H9 (cell line): ENCODE data around the gene RAD23A. TPM values are rescaled to one million over a fixed set of nuclear protein-coding genes. Genes with fewer than 3 reads are reported as not detected.

ENCODE experiments used
- DNase-seq: peaks from one replicate; pipeline ENCODE4 v3.0.0-alpha.2; 2017
- H2AFZ ChIP-seq: one replicate; pipeline ENCODE4 v1.6.1; 2013; ENCODE audit warnings: mild to moderate bottlenecking, low read length, control low read depth, moderate library complexity
- H2AK5ac ChIP-seq: 2 replicates; pipeline ENCODE4 v1.6.1; 2013; ENCODE audit warnings: low read length, control low read depth, mixed read lengths; ENCODE audit not compliant: insufficient read length
- H2BK120ac ChIP-seq: one replicate; pipeline ENCODE4 v1.6.1; 2013; ENCODE audit warnings: low read depth, mild to moderate bottlenecking, low read length, control low read depth, inconsistent platforms; ENCODE audit not compliant: poor library complexity, severe bottlenecking
- H2BK12ac ChIP-seq: 2 replicates; pipeline ENCODE4 v1.6.1; 2013; ENCODE audit warnings: low read length, control low read depth, mixed read lengths, low read depth; ENCODE audit not compliant: insufficient read length
- H2BK15ac ChIP-seq: 2 replicates; pipeline ENCODE4 v1.6.1; 2013; ENCODE audit warnings: low read depth, low read length, control low read depth
- H2BK20ac ChIP-seq: one replicate; pipeline ENCODE4 v1.6.1; 2013; ENCODE audit warnings: low read depth, mild to moderate bottlenecking, low read length, control low read depth, inconsistent platforms; ENCODE audit not compliant: poor library complexity, severe bottlenecking
- H2BK5ac ChIP-seq: 2 replicates; pipeline ENCODE4 v1.6.1; 2013; ENCODE audit warnings: low read length, control low read depth, mixed read lengths; ENCODE audit not compliant: insufficient read length
- H3K14ac ChIP-seq: 2 replicates; pipeline ENCODE4 v1.6.1; 2013; ENCODE audit warnings: low read length, control low read depth; ENCODE audit not compliant: insufficient read depth
- H3K18ac ChIP-seq: 2 replicates; pipeline ENCODE4 v1.6.1; 2013; ENCODE audit warnings: low read depth, mild to moderate bottlenecking, mixed read lengths, low read length, control low read depth; ENCODE audit not compliant: insufficient read length
- H3K23ac ChIP-seq: 2 replicates; pipeline ENCODE4 v1.6.1; 2013; ENCODE audit warnings: low read length, control low read depth, mixed read lengths, low read depth; ENCODE audit not compliant: insufficient read length
- H3K23me2 ChIP-seq: 2 replicates; pipeline ENCODE4 v1.6.1; 2013; ENCODE audit warnings: low read depth, mild to moderate bottlenecking, mixed read lengths, low read length, control low read depth; ENCODE audit not compliant: insufficient read length, poor library complexity, severe bottlenecking
- H3K27ac ChIP-seq: 2 replicates; pipeline ENCODE4 v1.5.1; 2013; ENCODE audit warnings: low read length, control low read depth, mixed read lengths, low read depth; ENCODE audit not compliant: insufficient read length
- H3K27me3 ChIP-seq: 2 replicates; pipeline ENCODE4 v1.6.1; 2013; ENCODE audit warnings: low read length, control low read depth, inconsistent platforms; ENCODE audit not compliant: insufficient read depth
- H3K4ac ChIP-seq: 2 replicates; pipeline ENCODE4 v1.6.1; 2013; ENCODE audit warnings: low read depth, mild to moderate bottlenecking, control low read depth, inconsistent platforms, low read length, moderate library complexity
- H3K4me1 ChIP-seq: 2 replicates; pipeline ENCODE4 v1.6.1; 2013; ENCODE audit warnings: low read length, control low read depth, inconsistent platforms; ENCODE audit not compliant: insufficient read depth
- H3K4me2 ChIP-seq: 2 replicates; pipeline ENCODE4 v1.6.1; 2013; ENCODE audit warnings: low read length, control low read depth, mixed read lengths; ENCODE audit not compliant: insufficient read length, insufficient read depth
- H3K56ac ChIP-seq: 2 replicates; pipeline ENCODE4 v1.6.1; 2013; ENCODE audit warnings: low read depth, mild to moderate bottlenecking, mixed read lengths, low read length, control low read depth; ENCODE audit not compliant: insufficient read length
- H3K79me1 ChIP-seq: 2 replicates; pipeline ENCODE4 v1.6.1; 2013; ENCODE audit warnings: low read depth, mild to moderate bottlenecking, moderate library complexity, low read length, control low read depth, inconsistent platforms; ENCODE audit not compliant: insufficient read depth, poor library complexity, severe bottlenecking
- H3K79me2 ChIP-seq: 2 replicates; pipeline ENCODE4 v1.6.1; 2013; ENCODE audit warnings: low read length, control low read depth, inconsistent platforms; ENCODE audit not compliant: insufficient read depth
- H3K9ac ChIP-seq: 2 replicates; pipeline ENCODE4 v1.6.1; 2013; ENCODE audit warnings: low read length, control low read depth, mixed read lengths; ENCODE audit not compliant: insufficient read length; ENCODE audit errors: extremely low read depth
- H3K9me3 ChIP-seq: one replicate; pipeline ENCODE4 v1.6.1; 2013; ENCODE audit warnings: low read depth, low read length, inconsistent platforms; ENCODE audit not compliant: control insufficient read depth
- H3T11ph ChIP-seq: one replicate; pipeline ENCODE4 v1.6.1; 2013; ENCODE audit warnings: mild to moderate bottlenecking, low read length, control low read depth, inconsistent platforms
- H4K20me1 ChIP-seq: one replicate; pipeline ENCODE4 v1.6.1; 2013; ENCODE audit not compliant: control insufficient read depth, insufficient read length, insufficient read depth
- H4K5ac ChIP-seq: 2 replicates; pipeline ENCODE4 v1.6.1; 2013; ENCODE audit warnings: low read depth, mild to moderate bottlenecking, mixed read lengths, low read length, control low read depth; ENCODE audit not compliant: insufficient read length
- H4K8ac ChIP-seq: replicated peaks from 2 replicates; pipeline ENCODE4 v1.6.1; 2013; ENCODE audit warnings: low read length, control low read depth, mixed read lengths, low read depth; ENCODE audit not compliant: insufficient read length
- H4K91ac ChIP-seq: 2 replicates; pipeline ENCODE4 v1.6.1; 2013; ENCODE audit warnings: low read depth, mild to moderate bottlenecking, moderate library complexity, mixed read lengths, low read length, control low read depth; ENCODE audit not compliant: insufficient read length
- H3K27ac Mint-ChIP-seq, 3 experiments: 2 replicates in 2 of 3; 3 replicates in 1 of 3; pipeline ENCODE4 v1.8.0; 2020 to 2021; ENCODE audit warnings: mixed read lengths in 3 of 3, mild to moderate bottlenecking in 1 of 3, moderate library complexity in 1 of 3
- H3K27me3 Mint-ChIP-seq: 2 replicates; pipeline ENCODE4 v1.8.0; 2021; ENCODE audit warnings: low read depth, mild to moderate bottlenecking, moderate library complexity, mixed read lengths
- H3K36me3 Mint-ChIP-seq, 3 experiments: 2 replicates in 2 of 3; 3 replicates in 1 of 3; pipeline ENCODE4 v1.8.0; 2020 to 2021; ENCODE audit warnings: low read depth in 3 of 3, mixed read lengths in 3 of 3; ENCODE audit not compliant: insufficient read depth in 1 of 3
- H3K4me1 Mint-ChIP-seq, 2 experiments: 2 replicates each; pipeline ENCODE4 v1.8.0; 2020; ENCODE audit warnings: mixed read lengths in 2 of 2
- H3K4me3 Mint-ChIP-seq, 2 experiments: 2 replicates in 1 of 2; 3 replicates in 1 of 2; pipeline ENCODE4 v1.8.0; 2020 to 2021; ENCODE audit warnings: mild to moderate bottlenecking in 2 of 2, mixed read lengths in 2 of 2, moderate library complexity in 1 of 2
- H3K9me3 Mint-ChIP-seq, 2 experiments: 2 replicates in 1 of 2; 3 replicates in 1 of 2; pipeline ENCODE4 v1.8.0; 2020; ENCODE audit warnings: mild to moderate bottlenecking in 2 of 2, mixed read lengths in 2 of 2, moderate library complexity in 1 of 2
- WGBS: extraction: QIAGEN DNeasy Blood & Tissue Kit; methylation state at CpG from one replicate; pipeline ENCODE4 v1.1.7; 2013; ENCODE audit warnings: missing lambda C conversion rate, low lambda C conversion rate, mixed read lengths; ENCODE audit not compliant: insufficient read length; ENCODE audit errors: extremely low coverage; 5-methylcytosine and 5-hydroxymethylcytosine counted together
- total RNA-seq: library from RNA; stranded (reverse); gene quantifications from 2 replicates; pipeline ENCODE4 v1.2.1, GENCODE V29; 2021
- TF ChIP-seq, protein P1 (sequence below): fragments of 200-600 bp; sonication (generic); conservative IDR thresholded peaks from 3 replicates; pipeline ENCODE4 v1.8.0; 2021; ENCODE audit warnings: antibody characterized with exemption, mild to moderate bottlenecking

The RAD23A gene
- total RNA-seq, 1 experiment from 2014 or later: 62.2 TPM

- H4K8ac ChIP-seq: no peak overlapping the region
- no peaks in the 10 kb centered on the region for H3K9me3 ChIP-seq
- no peak overlapping the region for H3K27ac ChIP-seq
- H3K9me3 Mint-ChIP-seq: peaks cover 0 to 3% of the 10 kb centered on the region in 2 experiments; a peak in 1 of 5 replicates
- peak overlapping the region in 1 of 2 experiments; percentile 61; a peak in 3 of 5 replicates for H3K4me3 Mint-ChIP-seq
- H3K23ac ChIP-seq: no peak overlapping the region
- no peak for DNase-seq
- H4K91ac ChIP-seq: no peak overlapping the region
- H3T11ph ChIP-seq: no peak overlapping the region
- peak overlapping the region in 2 of 3 experiments; percentile 59 to 93; a peak in 3 of 7 replicates for H3K27ac Mint-ChIP-seq
- no peak overlapping the region for H4K5ac ChIP-seq
- no peaks in the 10 kb centered on the region; the same call in 1 of the 2 replicates for H3K27me3 Mint-ChIP-seq
- no peak overlapping the region for H2BK20ac ChIP-seq
- no peak overlapping the region for H3K4me2 ChIP-seq
- H3K4ac ChIP-seq: no peak overlapping the region
- H2AK5ac ChIP-seq: no peak overlapping the region
- no peak overlapping the region for H2BK120ac ChIP-seq
- H3K14ac ChIP-seq: no peak overlapping the region
- no CpG with 5 or more reads among the region's 18 CpGs for WGBS
- TF ChIP-seq, protein P1, sequence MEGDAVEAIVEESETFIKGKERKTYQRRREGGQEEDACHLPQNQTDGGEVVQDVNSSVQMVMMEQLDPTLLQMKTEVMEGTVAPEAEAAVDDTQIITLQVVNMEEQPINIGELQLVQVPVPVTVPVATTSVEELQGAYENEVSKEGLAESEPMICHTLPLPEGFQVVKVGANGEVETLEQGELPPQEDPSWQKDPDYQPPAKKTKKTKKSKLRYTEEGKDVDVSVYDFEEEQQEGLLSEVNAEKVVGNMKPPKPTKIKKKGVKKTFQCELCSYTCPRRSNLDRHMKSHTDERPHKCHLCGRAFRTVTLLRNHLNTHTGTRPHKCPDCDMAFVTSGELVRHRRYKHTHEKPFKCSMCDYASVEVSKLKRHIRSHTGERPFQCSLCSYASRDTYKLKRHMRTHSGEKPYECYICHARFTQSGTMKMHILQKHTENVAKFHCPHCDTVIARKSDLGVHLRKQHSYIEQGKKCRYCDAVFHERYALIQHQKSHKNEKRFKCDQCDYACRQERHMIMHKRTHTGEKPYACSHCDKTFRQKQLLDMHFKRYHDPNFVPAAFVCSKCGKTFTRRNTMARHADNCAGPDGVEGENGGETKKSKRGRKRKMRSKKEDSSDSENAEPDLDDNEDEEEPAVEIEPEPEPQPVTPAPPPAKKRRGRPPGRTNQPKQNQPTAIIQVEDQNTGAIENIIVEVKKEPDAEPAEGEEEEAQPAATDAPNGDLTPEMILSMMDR: no peak
- H3K4me1 ChIP-seq: no peaks in the 10 kb centered on the region
- H3K79me1 ChIP-seq: peaks cover 6% of the 10 kb centered on the region
- peaks cover 21 to 42% of the 10 kb centered on the region in 2 experiments for H3K4me1 Mint-ChIP-seq
- no peak overlapping the region for H2BK12ac ChIP-seq
- no peak overlapping the region for H2BK5ac ChIP-seq
- H3K27me3 ChIP-seq: no peaks in the 10 kb centered on the region
- peaks cover 62 to 84% (median 77%) of the 10 kb centered on the region in 3 experiments for H3K36me3 Mint-ChIP-seq
- peaks cover 6% of the 10 kb centered on the region; the same call in 1 of the 2 replicates for H3K79me2 ChIP-seq
- H2AFZ ChIP-seq: no peak overlapping the region
- no peak overlapping the region for H3K56ac ChIP-seq
- peaks cover 4% of the 10 kb centered on the region for H3K23me2 ChIP-seq
- no peaks in the 10 kb centered on the region for H4K20me1 ChIP-seq
- H3K9ac ChIP-seq: no peak overlapping the region
- no peak overlapping the region for H2BK15ac ChIP-seq
- no peak overlapping the region for H3K18ac ChIP-seq
Observed at GRCh38 chr19:12943437-12944044, 2.1 kb upstream of the RAD23A start.
